HG03196 (cell line): ENCODE measurements around the gene ARF6.

Source experiments
- ATAC-seq: cut with Tn5 transposase; IDR thresholded peaks from one replicate; pipeline ENCODE4 v1.9.1; 2021; ENCODE audit not compliant: unreplicated experiment

Gene ARF6

GRCh38 chr14:49939884-49940510 is 47.1 kb downstream of the ARF6 start:
- ATAC-seq = no peak

- ATAC-seq = no peak
These were observed 48.0 kb downstream of the ARF6 start for GRCh38 chr14:49940808-49941421.

- ATAC-seq = no peak
These were observed 49.2 kb downstream of the ARF6 start for GRCh38 chr14:49942090-49942489.

- ATAC-seq = no peak
These were observed 51.6 kb downstream of the ARF6 start for GRCh38 chr14:49944501-49944900.

GRCh38 chr14:49945448-49946319 is 52.8 kb downstream of the ARF6 start:
- ATAC-seq = no peak
